GM21619 (cell line): Measurements from ENCODE around the gene OR13C9.
"Not testable (repeated sequence)": the region's sequence is repeated elsewhere in the genome, so short reads cannot be mapped to it uniquely, and the experiment has no call there.

Experiments used
- ATAC-seq: cut with Tn5 transposase; IDR thresholded peaks from one replicate; pipeline ENCODE4 v1.9.1; 2021; ENCODE audit not compliant: unreplicated experiment

OR13C9 gene

GRCh38 chr9:104618104-104618503 is at the start of gene OR13C9:
TSS of gene OR13C9 (minus strand) at chr9:104618204. CDS start at chr9:104618204, 0 bp downstream.
- no peak for ATAC-seq

GRCh38 chr9:104658496-104659195 is 40.6 kb upstream of the OR13C9 start:
- no peak for ATAC-seq

GRCh38 chr9:104635456-104635855 is 17.5 kb upstream of the OR13C9 start:
- no peak for ATAC-seq

GRCh38 chr9:104633976-104634520 is 16.0 kb upstream of the OR13C9 start:
- no peak for ATAC-seq

GRCh38 chr9:104625964-104626363 is 8.0 kb upstream of the OR13C9 start:
- not testable (repeated sequence) for ATAC-seq

- ATAC-seq = no peak
Observed at GRCh38 chr9:104617418-104617817, 586 bp downstream of the OR13C9 start.

GRCh38 chr9:104611213-104611612 is 6.8 kb downstream of the OR13C9 start:
- no peak for ATAC-seq

- ATAC-seq = no peak
Observed at GRCh38 chr9:104608336-104608735, 9.7 kb downstream of the OR13C9 start.

- no peak for ATAC-seq
Observed at GRCh38 chr9:104606152-104606551, 11.9 kb downstream of the OR13C9 start.

- ATAC-seq = not testable (repeated sequence)
Observed at GRCh38 chr9:104605527-104605926, 12.5 kb downstream of the OR13C9 start, which contains the start of gene OR13C2. TSS of gene OR13C2 (minus strand) at chr9:104605627. CDS start at chr9:104605627, 0 bp downstream.

- no peak for ATAC-seq
Observed at GRCh38 chr9:104604801-104605200, 13.2 kb downstream of the OR13C9 start.

- ATAC-seq = not testable (repeated sequence)
Observed at GRCh38 chr9:104599313-104599712, 18.7 kb downstream of the OR13C9 start, which contains the start of gene OR13C5. TSS of gene OR13C5 (minus strand) at chr9:104599413. CDS start at chr9:104599413, 0 bp downstream.

- ATAC-seq = not testable (repeated sequence)
Observed at GRCh38 chr9:104598749-104599148, 19.3 kb downstream of the OR13C9 start.

- no peak for ATAC-seq
Observed at GRCh38 chr9:104589626-104590025, 28.4 kb downstream of the OR13C9 start.

GRCh38 chr9:104586496-104587180 is 31.4 kb downstream of the OR13C9 start:
- no peak for ATAC-seq

GRCh38 chr9:104580562-104580961 is 37.4 kb downstream of the OR13C9 start:
- ATAC-seq = no peak

- ATAC-seq = no peak
Observed at GRCh38 chr9:104577263-104577662, 40.7 kb downstream of the OR13C9 start.

GRCh38 chr9:104575456-104575855 is 42.5 kb downstream of the OR13C9 start:
- ATAC-seq = no peak

- ATAC-seq = no peak
Observed at GRCh38 chr9:104572612-104573011, 45.4 kb downstream of the OR13C9 start.

GRCh38 chr9:104568868-104569267 is 49.1 kb downstream of the OR13C9 start, which contains the start of gene OR13C8:
TSS of gene OR13C8 (plus strand) at chr9:104569168. CDS start at chr9:104569168, 0 bp downstream.
- no peak for ATAC-seq
